ENCODE measurements around the gene ARID1B.

DNA sequence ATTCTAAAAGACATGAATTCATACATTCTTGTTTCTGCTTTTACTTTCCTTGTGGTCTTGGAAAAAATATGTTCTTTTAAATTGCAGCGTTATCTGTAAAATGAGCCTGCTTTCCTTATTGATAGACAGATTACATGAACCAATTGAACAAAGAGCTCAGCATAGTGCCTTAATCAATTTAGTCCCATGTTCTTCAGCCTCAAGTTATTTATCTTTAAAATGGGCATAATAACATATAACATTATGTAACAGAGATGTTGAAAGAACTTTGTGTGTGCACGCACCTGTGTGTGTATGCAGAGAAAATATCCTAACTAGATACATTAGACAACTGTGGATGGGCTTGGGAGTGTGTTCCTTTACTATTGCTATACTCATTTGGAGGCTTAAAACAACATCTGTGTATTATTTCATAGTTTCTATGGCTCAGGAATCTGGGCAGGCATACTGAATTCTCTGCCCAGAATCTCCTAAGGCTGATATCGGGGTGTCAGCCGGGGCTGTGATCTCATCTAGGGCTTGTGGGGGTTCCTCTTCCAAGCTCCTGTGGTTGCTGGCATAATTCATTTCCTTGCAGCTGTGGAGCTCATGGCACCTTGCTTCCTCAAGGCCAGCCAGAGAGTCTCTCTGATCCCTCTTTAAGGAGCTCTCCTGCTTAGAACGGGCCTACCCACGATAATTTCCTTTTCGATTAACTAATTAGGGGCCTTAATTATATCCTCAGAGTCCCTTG, 194.1 kb downstream of the ARID1B start:
- TF ChIP-seq CTCF (IDR thresholded peaks at IDR 0.05; ENCODE audit: low read length) (no peak), EZH2 (IDR thresholded peaks at IDR 0.05; ENCODE audit: borderline replicate concordance, low read length) (no peak)

Data from OCI-LY1 (cell line).